ENCODE data around the gene PPP3CB. TPM values are rescaled to one million over a fixed set of nuclear protein-coding genes. Genes with fewer than 3 reads are reported as not detected.
"Not testable (repeated sequence)": the region's sequence is repeated elsewhere in the genome, so short reads cannot be mapped to it uniquely, and the experiment has no call there.

Gene PPP3CB
- total RNA-seq, 2 donors from 2014 or later = 40.7 to 44.2 TPM

GRCh38 chr10:73399063-73399462, 96.8 kb downstream of the PPP3CB start:
- no peak for TF ChIP-seq CTCF (IDR thresholded peaks at IDR 0.05)
- Histone ChIP-seq H3K4me3 (no peak overlapping the region), H3K27me3 (no peaks in the 10 kb centered on the region), H3K36me3 (peaks cover 42% of the 10 kb centered on the region), H3K27ac (no peak overlapping the region), H3K9me3 (no peaks in the 10 kb centered on the region), H3K4me1 (no peaks in the 10 kb centered on the region)
- DNase-seq (ENCODE audit: low spot score) = no peak

- Histone ChIP-seq H3K27me3 (no peaks in the 10 kb centered on the region), H3K4me3 (no peak overlapping the region), H3K36me3 (peaks cover 42% of the 10 kb centered on the region), H3K9me3 (no peaks in the 10 kb centered on the region), H3K27ac (no peak overlapping the region), H3K4me1 (no peaks in the 10 kb centered on the region)
- no peak for DNase-seq (ENCODE audit: low spot score)
- TF ChIP-seq CTCF (IDR thresholded peaks at IDR 0.05) = no peak
These were observed 97.8 kb downstream of the PPP3CB start for GRCh38 chr10:73398024-73398423.

GRCh38 chr10:73394325-73394724, 101.5 kb downstream of the PPP3CB start:
- H3K4me1 ChIP-seq; H3K27ac ChIP-seq; H3K9me3 ChIP-seq; H3K27me3 ChIP-seq; H3K4me3 ChIP-seq; DNase-seq (ENCODE audit: low spot score): not testable (repeated sequence)
- H3K36me3 ChIP-seq = peaks cover 69% of the 10 kb centered on the region

GRCh38 chr10:73388228-73388627, 107.6 kb downstream of the PPP3CB start:
- Histone ChIP-seq H3K4me1 (no peaks in the 10 kb centered on the region), H3K4me3 (no peak overlapping the region), H3K27ac (no peak overlapping the region), H3K9me3 (no peaks in the 10 kb centered on the region), H3K36me3 (peaks cover 75% of the 10 kb centered on the region), H3K27me3 (no peaks in the 10 kb centered on the region)
- no peak for DNase-seq (ENCODE audit: low spot score)
- no peak for TF ChIP-seq CTCF (IDR thresholded peaks at IDR 0.05)

- Histone ChIP-seq H3K9me3 (no peaks in the 10 kb centered on the region), H3K4me3 (no peak overlapping the region), H3K36me3 (peaks cover 83% of the 10 kb centered on the region), H3K27ac (no peak overlapping the region), H3K4me1 (no peaks in the 10 kb centered on the region), H3K27me3 (no peaks in the 10 kb centered on the region)
- DNase-seq (ENCODE audit: low spot score) = no peak
- no peak for TF ChIP-seq CTCF (IDR thresholded peaks at IDR 0.05)
These were observed 109.2 kb downstream of the PPP3CB start for GRCh38 chr10:73386583-73386982.

Other genes starting within 250 kb of the PPP3CB start
- 1 to 10 TPM; 6.8 to 6.9 TPM for gene DNAJC9, start 248.8 kb downstream of the PPP3CB start, total RNA-seq
- 10 to 100 TPM; 39.8 to 62.6 TPM for gene MRPS16, start 243.4 kb downstream of the PPP3CB start, total RNA-seq
- gene CFAP70, start 137.2 kb downstream of the PPP3CB start, total RNA-seq = 1 to 10 TPM in 1 of 2 donors, under 1 TPM in 1; 0.71 to 1.1 TPM
- gene ANXA7, start 82.0 kb downstream of the PPP3CB start, total RNA-seq = 100 to 1,000 TPM; 100 to 117 TPM
- gene MSS51, start 62.5 kb downstream of the PPP3CB start, total RNA-seq = 1 to 10 TPM in 1 of 2 donors, under 1 TPM in 1; 0.47 to 2.0 TPM
- 10 to 100 TPM; 22.3 to 24.3 TPM for gene USP54, start 95.3 kb upstream of the PPP3CB start, total RNA-seq
- 10 to 100 TPM in 1 of 2 donors, 1 to 10 TPM in 1; 2.3 to 51.0 TPM for gene MYOZ1, start 145.4 kb upstream of the PPP3CB start, total RNA-seq
- 100 to 1,000 TPM; 167 to 230 TPM for gene SYNPO2L, start 160.0 kb upstream of the PPP3CB start, total RNA-seq
- 1 to 10 TPM; 1.5 to 1.9 TPM for gene AGAP5, start 202.1 kb upstream of the PPP3CB start, total RNA-seq
- 10 to 100 TPM; 38.5 to 51.8 TPM for gene SEC24C, start 248.3 kb upstream of the PPP3CB start, total RNA-seq

All from right atrium auricular region (tissue), 2 donors.